Activated CD8-positive, alpha-beta memory T cell treated with anti-CD3 and anti-CD28 coated beads for 24 hours (primary cell): Measurements from ENCODE around the gene BLNK.

Experiments used
- DNase-seq: peaks from one replicate; pipeline ENCODE4 v3.0.0-alpha.2; 2020

BLNK gene

DNA sequence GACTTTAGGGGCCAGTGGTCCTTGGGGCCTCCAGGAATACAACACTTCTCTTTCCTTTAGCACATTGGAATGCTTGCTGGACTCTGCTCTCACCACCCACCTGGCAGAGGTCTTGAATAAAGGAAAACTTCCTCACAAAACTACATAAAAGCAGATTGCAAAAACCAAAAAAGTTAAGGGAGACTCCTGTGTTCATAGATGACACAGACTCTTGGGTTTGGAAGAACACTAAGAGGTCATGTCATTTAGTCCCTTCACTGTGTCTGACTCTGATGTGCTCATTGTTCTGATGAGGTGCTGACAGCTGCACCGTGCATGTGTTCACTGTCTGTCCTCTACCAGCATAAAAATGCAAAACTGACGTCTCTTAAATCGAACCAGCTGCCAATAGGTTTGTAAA, 11.4 kb downstream of the BLNK start:
- DNase-seq: no peak

DNA sequence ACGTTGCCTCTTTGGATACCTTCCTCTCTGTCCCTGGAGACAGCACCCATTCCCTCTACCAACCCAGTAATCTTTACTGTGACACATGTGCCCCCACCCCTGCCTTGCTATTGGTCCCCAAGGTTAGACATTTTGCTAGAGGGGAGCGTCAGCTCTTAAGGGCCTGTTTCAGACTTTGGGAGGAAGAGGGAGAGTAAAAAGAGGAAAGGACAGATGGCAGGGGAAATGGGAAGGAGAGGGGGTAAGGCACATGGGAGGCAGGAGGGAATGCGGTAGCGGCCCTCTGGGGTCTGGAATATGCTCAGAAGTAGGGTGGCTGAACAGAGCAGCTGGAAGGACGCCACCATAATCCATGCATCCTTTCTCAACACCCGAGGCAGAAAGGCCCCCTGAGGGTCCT, 12.2 kb downstream of the BLNK start:
- no peak for DNase-seq

DNA sequence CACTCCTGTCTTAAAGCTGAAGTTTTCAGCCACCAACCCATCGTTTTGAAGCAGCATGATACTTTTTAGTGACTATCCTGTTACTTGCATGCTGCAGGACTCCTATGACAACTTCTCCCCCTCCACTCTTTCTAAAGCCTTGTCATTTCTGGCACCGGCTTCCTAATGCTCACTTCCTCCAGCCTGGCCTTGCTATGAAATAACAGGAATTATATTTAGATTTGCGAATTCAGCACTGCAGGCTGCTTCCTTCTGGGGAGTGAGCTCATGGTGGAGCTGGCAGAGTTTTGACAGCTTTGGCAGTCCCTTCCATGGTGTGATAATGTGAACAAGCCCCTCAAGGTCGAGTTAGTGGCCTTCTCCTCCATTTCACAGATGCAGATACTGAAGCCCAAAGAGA, 13.4 kb downstream of the BLNK start:
- DNase-seq: no peak

DNA sequence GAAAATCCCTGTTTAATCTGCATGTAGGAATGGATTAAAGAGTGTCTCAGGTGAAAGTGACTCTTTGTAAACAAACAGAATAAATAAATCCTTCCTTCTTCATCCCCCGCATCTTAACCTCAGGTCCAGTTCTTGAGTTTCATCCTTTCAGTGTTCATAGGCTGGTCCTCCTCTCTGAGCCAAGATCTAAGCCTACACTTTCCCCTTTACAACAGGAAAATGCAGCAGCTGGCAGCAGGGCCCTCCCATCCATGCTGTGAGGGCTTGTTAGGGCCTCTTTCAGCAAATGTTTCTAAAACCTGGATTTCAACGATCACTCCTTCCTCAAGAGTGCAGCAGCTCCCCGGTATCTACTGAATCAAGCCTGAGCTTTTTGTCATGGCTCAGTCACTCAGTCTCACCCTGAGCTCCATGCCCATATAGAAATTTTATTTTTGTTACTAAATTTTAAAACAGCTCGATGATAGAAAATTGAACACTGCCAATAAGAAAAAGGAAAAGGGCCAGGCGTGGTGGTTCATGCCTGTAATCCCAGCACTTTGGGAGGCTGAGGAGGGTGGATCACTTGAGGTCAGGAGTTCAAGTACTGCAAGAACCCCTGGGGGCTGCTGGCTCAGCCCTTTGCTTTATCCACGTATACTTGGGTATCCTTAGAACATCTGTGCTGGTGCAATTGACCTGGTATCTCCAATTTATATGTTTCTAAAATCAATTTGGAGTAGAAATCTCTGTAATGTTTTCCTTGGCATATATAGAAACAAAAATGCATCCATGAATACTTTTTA, 15.6 kb downstream of the BLNK start:
- DNase-seq: no peak

DNA sequence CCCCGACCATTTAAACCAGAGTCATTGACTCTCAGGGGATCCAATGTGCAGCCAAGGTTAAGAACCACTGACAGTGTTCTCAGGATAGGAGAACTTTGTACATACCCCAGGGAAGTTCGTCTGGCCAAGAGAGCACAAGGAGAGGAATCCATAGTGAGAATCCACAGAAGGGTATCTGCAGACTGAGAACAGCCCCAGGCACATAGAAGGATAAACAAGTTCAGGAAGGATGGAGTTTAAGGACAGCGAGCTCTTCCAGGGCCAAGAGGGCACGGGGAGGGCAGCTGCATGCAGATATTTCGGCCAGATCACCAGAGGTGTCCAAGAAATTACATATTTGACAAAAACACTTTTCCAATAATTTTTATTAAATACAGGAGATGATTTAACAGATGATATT, 16.4 kb downstream of the BLNK start:
- no peak for DNase-seq

DNA sequence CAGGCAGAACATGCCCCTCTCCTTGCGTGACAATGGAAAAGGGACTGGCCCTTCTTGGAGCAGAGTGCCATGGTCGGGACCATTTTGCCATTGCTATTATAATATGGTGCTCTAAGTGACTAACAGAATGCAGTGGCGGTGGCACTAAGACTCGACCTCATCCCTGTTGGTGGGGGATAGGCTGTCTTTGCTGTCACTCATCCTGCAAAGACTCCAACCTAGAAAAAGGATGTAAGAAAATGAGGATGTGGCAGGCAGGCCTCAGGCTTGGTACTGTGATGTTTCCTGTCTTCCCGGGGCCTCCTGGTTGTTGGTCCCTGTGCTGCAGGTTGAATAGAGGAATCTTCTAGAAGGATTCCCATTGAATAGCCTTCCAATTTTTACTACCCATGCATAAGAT, 18.6 kb downstream of the BLNK start:
- DNase-seq: no peak

DNA sequence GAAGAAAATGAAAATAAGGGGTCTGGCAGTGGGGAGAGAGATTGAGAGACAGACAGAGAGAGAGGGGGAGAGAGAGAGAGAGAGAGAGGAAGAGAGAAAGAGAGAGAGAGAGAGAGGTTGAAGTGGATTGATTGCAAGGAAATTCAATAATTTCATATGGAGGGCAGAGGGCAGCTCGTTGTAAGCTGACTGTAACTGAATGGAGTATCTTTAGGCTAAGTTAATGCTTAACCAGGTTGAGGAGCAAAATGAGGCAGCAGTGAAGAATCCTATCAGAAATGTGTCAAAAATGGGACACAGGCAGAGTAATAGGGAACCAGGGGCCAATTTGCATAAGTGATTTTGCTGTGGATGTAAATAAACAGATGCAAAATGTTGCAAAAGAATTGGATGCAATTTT, 21.0 kb downstream of the BLNK start:
- no peak for DNase-seq

DNA sequence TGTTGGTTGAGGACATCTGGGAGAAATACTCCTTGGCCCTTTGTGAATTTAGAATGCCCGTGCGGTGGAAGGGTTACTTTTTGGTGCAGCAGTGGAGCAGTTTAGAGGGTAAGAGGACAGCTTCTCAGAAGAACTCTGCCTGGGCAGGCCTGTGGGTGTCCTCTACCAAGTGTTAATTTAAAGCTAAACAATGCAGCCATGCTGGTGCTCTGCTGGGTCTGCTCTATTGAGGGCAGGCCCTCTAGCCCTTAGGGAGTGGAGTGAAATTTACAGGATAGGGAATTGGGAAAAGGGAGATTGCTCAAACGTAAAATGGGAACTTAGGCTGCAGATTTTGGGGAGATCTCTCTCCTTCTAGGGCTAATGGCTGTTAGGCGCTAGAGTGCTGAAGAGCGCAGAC, 22.1 kb downstream of the BLNK start:
- no peak for DNase-seq

DNA sequence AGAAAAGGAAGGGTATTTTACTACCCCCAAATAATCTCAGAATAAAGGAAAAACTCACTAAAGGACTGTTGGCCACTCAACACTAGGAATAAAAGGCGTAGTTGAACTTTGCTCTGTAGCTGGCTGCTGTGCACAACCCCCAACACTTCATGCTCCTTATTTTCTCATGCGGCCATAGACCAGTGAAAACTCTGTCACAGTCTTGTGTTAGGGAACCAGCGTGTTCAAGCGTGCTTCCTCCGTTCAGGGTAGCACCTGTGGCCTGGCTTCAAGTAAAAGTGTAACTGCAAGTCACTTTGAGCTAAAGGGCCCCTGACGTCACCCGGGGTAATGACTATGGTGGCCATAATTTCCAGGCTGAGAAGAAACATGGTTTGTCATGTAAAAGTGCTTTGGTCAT, 27.0 kb downstream of the BLNK start:
- DNase-seq: no peak

DNA sequence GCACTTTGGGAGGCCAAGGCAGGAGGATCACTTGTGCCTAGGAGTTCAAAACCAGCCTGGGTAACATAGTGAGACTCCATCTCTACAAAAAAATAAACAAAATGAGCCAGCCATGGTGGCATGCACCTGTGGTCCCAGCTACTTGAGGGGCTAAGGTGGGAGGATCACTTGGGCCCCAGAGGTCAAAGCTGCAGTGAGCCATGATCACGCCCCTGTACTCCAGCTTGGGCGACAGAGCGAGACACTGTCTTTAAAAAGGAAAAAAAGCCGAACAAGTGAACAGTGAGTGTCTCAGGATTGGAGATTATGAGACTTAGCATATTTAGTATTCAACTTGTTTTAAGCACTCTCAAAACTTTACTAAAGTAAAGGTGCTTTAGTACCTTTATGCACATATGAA, 28.1 kb downstream of the BLNK start:
- DNase-seq: no peak

DNA sequence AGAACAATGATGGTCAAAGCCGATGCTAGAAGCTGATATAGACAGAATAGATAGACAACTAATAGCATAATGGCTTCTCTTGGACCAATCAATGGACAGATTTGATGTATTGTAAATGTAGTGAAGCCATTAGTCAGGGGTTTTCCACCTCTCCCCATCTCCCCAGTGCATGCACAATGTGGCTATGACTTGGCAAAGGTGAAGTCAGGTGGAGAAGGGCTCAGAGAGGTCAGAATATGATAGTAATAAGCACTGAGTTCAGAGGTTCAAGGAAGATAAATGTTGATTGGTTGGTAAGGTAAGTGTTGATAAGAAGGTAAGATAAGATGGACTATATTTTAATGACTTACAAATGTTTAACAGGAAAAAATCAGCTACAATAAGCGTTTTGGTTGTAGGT, 28.5 kb downstream of the BLNK start:
- no peak for DNase-seq

DNA sequence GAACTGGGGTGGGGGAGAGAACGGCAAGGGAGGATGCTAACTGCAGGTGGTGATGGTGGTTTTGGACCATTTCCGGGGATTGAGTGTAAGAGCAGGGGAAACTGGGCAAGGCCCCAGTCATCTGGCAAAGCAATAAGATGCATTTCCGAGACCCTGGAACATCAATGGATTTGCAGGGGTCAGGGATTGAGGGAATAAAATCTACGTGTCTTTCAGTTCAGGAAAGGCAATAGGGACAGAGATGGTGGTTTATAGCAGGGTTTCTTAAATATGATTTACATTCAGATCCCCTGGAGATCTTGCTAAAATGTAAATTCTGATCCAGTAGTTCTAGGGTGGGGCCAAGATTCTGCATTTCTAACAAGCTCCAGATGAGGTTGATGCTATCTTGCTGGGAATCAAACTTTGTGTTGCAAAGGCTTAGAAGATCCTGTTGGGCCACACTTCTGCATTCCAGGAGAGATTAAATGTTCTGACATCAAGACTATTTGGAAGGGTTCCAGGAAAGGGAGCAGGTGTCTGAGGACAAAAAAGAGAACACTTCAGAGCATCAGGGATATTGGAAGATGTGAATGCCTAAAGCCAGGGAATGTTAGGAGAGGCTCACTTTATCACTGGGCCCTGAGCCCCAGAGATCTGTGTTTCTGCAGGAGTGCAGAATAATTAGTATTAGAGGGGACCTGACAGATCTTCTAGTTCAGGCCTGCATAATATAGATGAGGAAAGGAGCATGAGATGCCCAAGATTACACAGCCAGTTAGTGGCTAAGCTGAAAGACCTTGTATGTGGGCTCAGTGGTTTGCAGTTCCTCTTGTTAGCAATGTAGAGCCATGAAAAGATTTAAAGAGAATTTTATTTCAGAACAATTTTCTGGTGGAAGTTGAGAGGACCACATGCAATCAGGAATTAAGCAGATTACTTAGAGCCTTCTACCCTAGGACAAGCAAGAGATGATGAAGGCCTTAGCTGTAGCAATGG, 32.4 kb downstream of the BLNK start:
- no peak for DNase-seq

DNA sequence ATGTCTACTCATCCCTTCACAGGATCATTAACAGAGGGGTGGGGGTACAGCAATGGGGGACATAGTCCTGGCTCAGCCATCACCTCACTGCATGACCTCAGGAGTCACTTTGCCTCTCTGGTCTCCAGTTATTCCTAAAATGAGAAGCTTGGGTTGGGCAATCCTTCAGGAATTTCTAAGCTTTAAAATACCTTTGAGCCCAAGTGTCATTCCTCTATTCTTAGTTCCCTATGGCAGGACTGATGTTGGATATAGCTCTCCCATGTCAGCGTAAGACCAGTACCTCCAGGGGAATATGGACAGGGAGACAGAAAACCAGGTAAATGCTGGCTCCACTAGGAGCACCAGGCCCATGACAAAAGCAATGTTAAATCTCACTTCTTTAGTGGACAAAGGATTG, 34.5 kb downstream of the BLNK start:
- DNase-seq: no peak

DNA sequence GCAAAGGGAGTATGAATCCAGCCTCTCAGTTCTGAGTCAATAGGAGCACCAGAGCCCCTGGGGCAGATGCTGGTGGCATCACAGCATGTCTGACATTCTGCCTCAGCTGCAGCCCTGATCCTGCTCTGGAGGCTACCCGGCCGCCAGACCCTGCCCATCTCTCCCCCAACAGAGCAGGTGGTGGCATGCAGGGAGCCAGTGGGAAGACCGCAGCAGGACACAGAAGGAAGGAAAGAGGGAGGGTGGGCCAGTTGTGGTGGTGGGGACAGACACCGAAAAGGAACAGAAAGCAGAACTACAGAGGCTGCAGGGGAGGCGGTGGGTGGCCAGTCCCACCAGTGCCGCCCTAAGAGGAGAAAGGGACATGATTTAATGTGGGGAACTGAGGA, 35.3 kb downstream of the BLNK start:
- no peak for DNase-seq

DNA sequence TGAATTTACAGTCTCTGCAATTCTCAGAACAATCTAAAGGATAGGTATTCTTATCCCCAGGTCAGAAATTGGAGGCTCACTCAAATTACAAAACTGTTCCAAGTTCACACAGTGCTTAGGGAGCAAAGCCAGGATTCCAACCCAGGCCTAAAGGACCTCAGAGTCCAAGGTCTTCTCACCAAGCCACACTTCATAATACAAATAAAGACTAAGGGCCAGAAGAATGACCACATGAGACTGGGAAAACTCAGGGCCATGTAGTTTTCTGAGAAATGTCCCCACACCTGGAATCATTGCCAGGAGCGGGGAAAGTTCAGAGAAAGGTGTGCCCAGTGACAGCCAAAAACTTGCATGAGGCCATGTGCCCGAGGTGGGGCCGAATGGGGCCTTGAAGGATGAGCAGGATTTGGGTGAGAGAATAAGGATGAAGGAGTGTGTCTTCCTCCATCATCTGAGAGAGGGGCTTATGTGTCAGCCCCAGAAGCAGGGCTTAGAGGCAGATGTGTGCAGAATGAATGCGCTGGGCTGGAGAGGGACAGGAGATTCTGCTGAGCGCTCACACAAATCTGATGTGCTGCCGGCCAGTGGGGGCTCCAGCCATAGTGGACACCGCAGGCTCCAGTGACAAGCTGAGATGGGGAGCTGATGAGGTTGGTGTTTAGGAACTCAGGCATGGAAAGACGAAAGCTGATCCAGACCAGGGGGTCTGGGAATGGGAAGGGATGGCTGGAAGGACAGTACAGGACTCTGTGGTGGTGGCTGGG, 35.9 kb downstream of the BLNK start:
- DNase-seq: no peak

DNA sequence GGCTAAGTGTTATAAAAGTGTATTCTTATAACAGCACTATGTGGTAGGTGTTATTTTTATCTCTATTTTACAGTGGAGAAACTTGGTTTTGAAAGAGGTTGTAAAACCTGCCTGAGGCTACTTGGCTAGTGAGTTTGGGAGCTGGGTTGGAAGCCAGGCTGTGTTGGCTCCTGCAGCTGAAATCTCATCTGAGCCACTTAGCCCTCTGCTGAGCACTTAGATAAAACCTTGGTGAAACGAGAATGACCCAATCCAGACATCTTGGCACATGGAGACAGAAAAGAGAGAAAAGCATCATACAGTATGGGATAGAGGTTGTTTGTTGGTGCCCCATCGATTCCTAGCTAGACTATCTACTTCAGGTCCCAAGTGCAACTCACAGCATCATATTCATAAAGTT, 37.4 kb downstream of the BLNK start:
- DNase-seq: no peak

DNA sequence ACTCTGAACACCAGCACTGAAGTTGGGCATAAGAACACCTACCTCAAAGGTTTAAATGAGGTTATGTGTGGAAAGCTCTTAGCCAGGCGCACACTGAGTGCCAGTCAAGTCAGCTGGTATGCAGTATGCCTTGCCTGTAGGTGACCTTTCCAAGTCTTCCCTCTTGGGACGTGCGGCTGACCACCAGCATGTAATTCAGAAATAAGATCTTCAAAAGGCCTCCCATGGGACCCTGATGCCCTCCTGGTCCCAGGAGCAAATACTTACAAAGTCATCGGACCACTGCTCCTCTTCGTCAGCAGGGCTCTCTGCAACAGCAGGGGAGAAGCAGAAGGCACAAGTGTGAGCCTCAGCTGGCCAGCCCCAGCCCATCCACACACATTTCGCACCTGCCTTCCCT, 40.8 kb downstream of the BLNK start:
- DNase-seq: no peak

DNA sequence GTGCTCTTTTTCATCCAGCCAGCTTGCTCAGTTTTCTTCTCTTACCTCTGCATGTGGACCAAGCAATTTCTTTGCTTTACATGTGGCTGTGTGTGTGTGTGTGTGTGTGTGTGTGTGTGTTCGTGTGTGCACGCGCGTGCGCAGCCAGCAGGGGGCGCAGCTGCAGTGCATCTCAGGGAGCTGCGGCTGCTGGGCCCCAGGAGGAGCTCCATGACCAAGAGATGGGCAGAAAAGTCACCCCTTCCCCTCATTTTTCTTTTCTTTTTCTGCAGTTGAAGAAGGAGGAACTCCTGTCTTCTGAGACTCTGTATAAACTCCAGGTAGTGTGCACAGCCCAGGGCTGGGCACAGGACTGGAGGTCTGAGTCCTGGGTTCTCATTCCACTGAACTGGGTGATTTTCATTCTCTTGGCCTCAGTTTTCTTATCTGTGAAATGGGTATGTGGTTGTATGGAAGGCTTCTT, 41.8 kb downstream of the BLNK start:
- peak; percentile 84 for DNase-seq

DNA sequence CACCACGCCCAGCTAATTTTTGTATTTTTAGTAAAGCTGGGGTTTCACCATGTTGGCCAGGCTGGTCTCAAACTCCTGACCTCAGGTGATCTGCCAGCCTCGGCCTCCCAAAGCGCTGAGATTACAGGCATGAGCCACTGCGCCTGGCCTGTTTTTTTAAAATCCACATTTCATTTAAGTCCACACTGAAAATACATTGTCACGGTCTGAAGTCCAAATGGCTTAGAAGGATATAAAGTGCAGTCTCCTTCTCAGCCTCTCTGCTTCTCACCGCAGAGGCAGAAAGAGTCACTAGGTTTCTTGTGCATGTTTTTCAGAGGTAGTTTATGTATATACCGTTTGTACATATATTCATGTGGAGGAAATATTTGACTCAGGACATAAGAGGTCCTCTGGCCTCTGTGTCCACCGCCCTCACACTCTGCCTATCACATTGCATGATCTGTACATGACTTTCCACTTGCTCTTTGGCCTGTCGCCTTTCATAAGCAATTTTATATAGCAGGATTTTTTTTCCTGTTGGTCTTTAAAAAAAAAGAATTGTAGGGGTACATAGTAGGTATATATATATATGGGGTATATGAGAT, 42.9 kb downstream of the BLNK start:
- no peak for DNase-seq

DNA sequence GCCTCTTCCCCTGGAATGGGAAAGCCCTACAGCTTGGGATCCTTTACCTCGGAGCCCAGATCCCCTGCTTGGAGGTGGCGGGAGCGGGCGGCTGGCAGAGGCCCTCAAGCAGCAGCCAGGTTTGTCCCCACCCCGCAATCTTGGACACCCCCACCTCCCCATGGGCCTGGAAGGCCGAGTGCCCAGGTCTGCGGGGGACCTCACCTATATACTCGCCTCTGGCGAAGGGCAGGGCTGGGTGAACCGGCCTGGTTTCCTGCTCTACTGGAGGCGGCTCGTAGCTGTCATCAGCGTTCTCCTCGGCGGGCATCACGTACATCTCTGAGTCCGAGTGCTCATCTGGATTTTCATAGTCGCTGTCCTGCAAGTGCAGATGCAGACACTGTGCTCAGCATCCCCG, 44.2 kb downstream of the BLNK start:
- DNase-seq: no peak

DNA sequence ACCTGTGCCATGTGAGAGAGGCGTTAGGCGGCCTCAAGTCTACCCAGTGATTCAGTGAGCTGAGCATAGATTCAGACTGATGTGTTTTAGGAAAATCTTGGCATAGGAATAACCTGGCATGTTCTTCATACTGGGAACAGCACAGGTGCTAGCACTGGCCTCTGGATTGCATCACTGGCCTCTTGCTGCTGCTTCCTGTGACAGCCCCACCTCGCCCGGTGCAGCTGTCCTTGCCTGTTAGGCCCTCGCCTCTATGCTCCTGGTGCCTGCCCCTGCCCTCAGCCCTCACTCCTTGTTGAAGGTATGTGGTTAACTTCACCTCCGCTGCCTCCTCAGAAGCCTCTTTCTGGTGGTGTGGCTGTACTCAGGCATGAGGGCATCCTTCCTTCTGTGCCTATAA, 46.2 kb downstream of the BLNK start:
- no peak for DNase-seq

DNA sequence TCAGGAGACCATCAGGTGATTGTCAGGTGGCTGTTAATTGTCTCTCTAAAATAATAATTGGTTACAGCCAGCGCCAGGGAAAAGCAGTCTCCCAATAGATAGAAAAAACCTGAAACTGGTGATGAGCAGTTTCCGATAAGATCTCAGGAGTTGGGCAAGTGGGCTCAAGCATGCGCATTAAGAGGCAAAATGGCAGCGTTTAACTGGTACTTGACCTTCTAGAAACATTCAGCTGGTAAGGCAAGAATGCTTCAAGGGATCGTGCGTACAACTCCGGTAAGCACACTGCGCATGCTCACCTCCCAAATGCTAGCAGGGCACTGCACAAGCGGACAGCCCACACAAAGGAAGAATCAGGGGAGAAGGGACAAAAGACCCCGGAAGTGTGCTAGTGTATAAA, 48.5 kb downstream of the BLNK start:
- no peak for DNase-seq

DNA sequence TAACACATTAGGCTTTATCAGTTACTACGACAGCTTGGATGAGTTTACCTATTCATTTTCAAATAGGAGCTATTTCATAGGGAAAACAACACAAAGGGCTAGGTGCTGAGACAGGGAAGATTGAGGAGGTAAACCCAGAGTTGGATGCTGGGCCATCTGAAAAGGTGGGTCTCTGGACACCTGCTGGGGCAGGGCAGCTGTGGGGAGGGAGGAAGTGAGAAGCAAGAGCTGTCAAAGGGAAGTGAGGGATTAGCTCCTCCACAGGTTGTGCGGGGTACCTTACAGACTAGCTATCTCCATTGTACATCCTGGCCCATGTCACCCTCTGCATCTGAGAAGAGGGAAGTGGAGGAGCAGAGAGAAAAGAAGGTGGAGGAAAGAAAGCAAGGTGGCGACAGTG, 48.9 kb downstream of the BLNK start:
- DNase-seq: no peak
